ENCODE measurements around the gene MYO16.

DNA sequence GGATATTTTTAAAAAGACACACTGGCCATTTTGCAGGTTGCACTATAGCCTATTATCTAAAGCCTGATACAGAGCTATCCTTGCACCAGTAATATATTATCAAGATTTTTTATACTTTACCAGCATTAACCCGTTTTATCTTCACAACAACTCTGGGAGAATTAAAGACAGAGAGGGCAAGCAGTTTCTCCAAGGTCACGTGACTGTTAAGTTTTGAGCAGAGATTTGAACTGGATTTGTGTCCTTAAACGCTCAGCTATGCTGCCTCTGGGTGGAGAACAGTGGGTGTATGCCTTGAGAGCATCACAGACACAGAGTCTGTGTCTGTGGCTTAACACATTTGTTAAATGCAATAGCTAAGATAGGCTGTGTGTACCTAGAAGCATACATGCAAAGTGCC is 147.2 kb downstream of the MYO16 start:
- TF ChIP-seq, protein P1, sequence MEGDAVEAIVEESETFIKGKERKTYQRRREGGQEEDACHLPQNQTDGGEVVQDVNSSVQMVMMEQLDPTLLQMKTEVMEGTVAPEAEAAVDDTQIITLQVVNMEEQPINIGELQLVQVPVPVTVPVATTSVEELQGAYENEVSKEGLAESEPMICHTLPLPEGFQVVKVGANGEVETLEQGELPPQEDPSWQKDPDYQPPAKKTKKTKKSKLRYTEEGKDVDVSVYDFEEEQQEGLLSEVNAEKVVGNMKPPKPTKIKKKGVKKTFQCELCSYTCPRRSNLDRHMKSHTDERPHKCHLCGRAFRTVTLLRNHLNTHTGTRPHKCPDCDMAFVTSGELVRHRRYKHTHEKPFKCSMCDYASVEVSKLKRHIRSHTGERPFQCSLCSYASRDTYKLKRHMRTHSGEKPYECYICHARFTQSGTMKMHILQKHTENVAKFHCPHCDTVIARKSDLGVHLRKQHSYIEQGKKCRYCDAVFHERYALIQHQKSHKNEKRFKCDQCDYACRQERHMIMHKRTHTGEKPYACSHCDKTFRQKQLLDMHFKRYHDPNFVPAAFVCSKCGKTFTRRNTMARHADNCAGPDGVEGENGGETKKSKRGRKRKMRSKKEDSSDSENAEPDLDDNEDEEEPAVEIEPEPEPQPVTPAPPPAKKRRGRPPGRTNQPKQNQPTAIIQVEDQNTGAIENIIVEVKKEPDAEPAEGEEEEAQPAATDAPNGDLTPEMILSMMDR (IDR thresholded peaks at IDR 0.05), result no peak
- no peak for TF ChIP-seq POLR2A (IDR thresholded peaks at IDR 0.05)
